ENCODE measurements around the gene HINT3.

- TF ChIP-seq POLR2A (IDR thresholded peaks at IDR 0.05) (no peak), CTCF (IDR thresholded peaks at IDR 0.05) (no peak)
Observed at GRCh38 chr6:125940247-125941041, 16.1 kb upstream of the HINT3 start.
